Islet of Langerhans (tissue), 1 donor: ENCODE results near the gene KIF4B.
"Not testable (repeated sequence)": the region's sequence is repeated elsewhere in the genome, so short reads cannot be mapped to it uniquely, and the experiment has no call there.

ENCODE experiments used
- FAIRE-seq: peaks from one replicate; lab custom pipeline; 2011; peaks lifted over from hg19 to GRCh38; lab: Jason Lieb, UNC

The KIF4B gene

GRCh38 chr5:155013526-155013925 lies at the start of gene KIF4B:
TSS of gene KIF4B (plus strand) at chr5:155013755. CDS start at chr5:155013860, 105 bp downstream.
- FAIRE-seq = no peak

GRCh38 chr5:154966081-154966841 lies 47.3 kb upstream of the KIF4B start:
- FAIRE-seq = no peak

- no peak for FAIRE-seq
Observed at GRCh38 chr5:154966874-154967273, 46.7 kb upstream of the KIF4B start.

GRCh38 chr5:154967421-154968024 lies 46.0 kb upstream of the KIF4B start:
- FAIRE-seq = no peak

- no peak for FAIRE-seq
Observed at GRCh38 chr5:154968953-154969352, 44.6 kb upstream of the KIF4B start.

GRCh38 chr5:154970759-154971158 lies 42.8 kb upstream of the KIF4B start:
- FAIRE-seq = no peak

- no peak for FAIRE-seq
Observed at GRCh38 chr5:154971501-154971900, 42.1 kb upstream of the KIF4B start.

- peak; percentile 43 for FAIRE-seq
Observed at GRCh38 chr5:154972476-154973080, 41.0 kb upstream of the KIF4B start.

- not testable (repeated sequence) for FAIRE-seq
Observed at GRCh38 chr5:154976082-154976481, 37.5 kb upstream of the KIF4B start.

GRCh38 chr5:154977409-154977808 lies 36.1 kb upstream of the KIF4B start:
- FAIRE-seq = no peak

- FAIRE-seq = not testable (repeated sequence)
Observed at GRCh38 chr5:154978294-154978693, 35.3 kb upstream of the KIF4B start.

GRCh38 chr5:154984946-154985516 lies 28.5 kb upstream of the KIF4B start:
- FAIRE-seq = peak; percentile 89

GRCh38 chr5:154986151-154986550 lies 27.4 kb upstream of the KIF4B start:
- FAIRE-seq = no peak

- FAIRE-seq = no peak
Observed at GRCh38 chr5:154989626-154990025, 23.9 kb upstream of the KIF4B start.

- no peak for FAIRE-seq
Observed at GRCh38 chr5:154993461-154993860, 20.1 kb upstream of the KIF4B start.

GRCh38 chr5:154995679-154996078 lies 17.9 kb upstream of the KIF4B start:
- no peak for FAIRE-seq

- FAIRE-seq = no peak
Observed at GRCh38 chr5:154997746-154998145, 15.8 kb upstream of the KIF4B start.

- no peak for FAIRE-seq
Observed at GRCh38 chr5:154999865-155000264, 13.7 kb upstream of the KIF4B start.

GRCh38 chr5:155001523-155001922 lies 12.0 kb upstream of the KIF4B start:
- no peak for FAIRE-seq

- not testable (repeated sequence) for FAIRE-seq
Observed at GRCh38 chr5:155002722-155003121, 10.8 kb upstream of the KIF4B start.

- FAIRE-seq = no peak
Observed at GRCh38 chr5:155004138-155004744, 9.3 kb upstream of the KIF4B start.

GRCh38 chr5:155006265-155006664 lies 7.3 kb upstream of the KIF4B start:
- not testable (repeated sequence) for FAIRE-seq

GRCh38 chr5:155008669-155009068 lies 4.9 kb upstream of the KIF4B start:
- no peak for FAIRE-seq
